Heart left ventricle (tissue), 16 donors: ENCODE results near the gene UNC45A. TPM values are rescaled to one million over a fixed set of nuclear protein-coding genes. Genes with fewer than 3 reads are reported as not detected.

Experiments
- ATAC-seq, 4 donors: fragments of 200-7000 bp; cut with Tn5 transposase; one replicate each; pipeline ENCODE4 v1.9.1; 2020 to 2022; ENCODE audit warnings: moderate library complexity in 4 of 4, mild to moderate bottlenecking in 3 of 4, moderate number of reproducible peaks in 1 of 4
- DNase-seq, 5 donors: peaks; one replicate each; pipeline ENCODE4 v3.0.0-alpha.2; 2020
- H3K27ac ChIP-seq, 12 donors: fragments of 200-600 bp; sonication (generic) in 4 of 12; one replicate each; pipeline versions ENCODE4 v1.5.0 to v1.8.0; 2016 to 2022; ENCODE audit warnings: mild to moderate bottlenecking in 2 of 12
- H3K27me3 ChIP-seq, 9 donors: fragments of 200-600 bp; sonication (generic) in 2 of 9; one replicate each; pipeline versions ENCODE4 v1.5.1 to v1.8.0; 2016 to 2022; ENCODE audit warnings: mild to moderate bottlenecking in 3 of 9
- H3K36me3 ChIP-seq, 9 donors: fragments of 200-600 bp; sonication (generic) in 2 of 9; one replicate each; pipeline versions ENCODE4 v1.5.0 to v1.8.0; 2018 to 2022; ENCODE audit warnings: mild to moderate bottlenecking in 2 of 9
- H3K4me1 ChIP-seq, 12 donors: fragments of 200-600 bp; sonication (generic) in 4 of 12; one replicate each; pipeline versions ENCODE4 v1.5.0 to v1.8.0; 2016 to 2022; ENCODE audit warnings: mild to moderate bottlenecking in 3 of 12
- H3K4me3 ChIP-seq, 12 donors: fragments of 200-600 bp; sonication (generic) in 4 of 12; one replicate each; pipeline versions ENCODE4 v1.5.0 to v1.8.0; 2017 to 2022; ENCODE audit warnings: mild to moderate bottlenecking in 9 of 12, moderate library complexity in 4 of 12
- H3K9me3 ChIP-seq, 12 donors: fragments of 200-600 bp; sonication (generic) in 4 of 12; one replicate each; pipeline versions ENCODE4 v1.5.0 to v1.8.0; 2016 to 2022; ENCODE audit warnings: mild to moderate bottlenecking in 1 of 12
- CTCF ChIP-seq, 12 donors: fragments of 200-600 bp; sonication (generic) in 4 of 12; IDR thresholded peaks; one replicate each; pipeline versions ENCODE4 v1.5.0 to v1.8.0; 2018 to 2022; ENCODE audit warnings: antibody characterized with exemption in 12 of 12, mild to moderate bottlenecking in 5 of 12
- POLR2A ChIP-seq, 2 donors: fragments of 450-650 bp; IDR thresholded peaks; one replicate each; pipeline ENCODE4 v1.6.1; 2017; ENCODE audit warnings: antibody characterized with exemption in 2 of 2, mild to moderate bottlenecking in 2 of 2, moderate library complexity in 2 of 2
- WGBS, 4 donors: extraction: QIAGEN DNeasy Blood & Tissue Kit in 2 of 4; methylation state at CpG; one replicate each; pipeline versions ENCODE4 v1.1.5 to v1.1.7; 2013 to 2018; 5-methylcytosine and 5-hydroxymethylcytosine counted together
- intact Hi-C, 10 donors: fragments of 100-400 bp; cut with DNase I; formaldehyde crosslinking; loops; one replicate each; pipeline versions ENCODE4 v1.11.1 to v1.14.2; 2022
- polyA plus RNA-seq, 2 donors: library from polyadenylated mRNA; stranded (reverse); fragments of 200-250 nt; gene quantifications; one replicate each; pipeline ENCODE4 v1.2.3, GENCODE V29; 2013
- total RNA-seq, 9 donors: library from RNA; depleted of rRNA in 2 of 9; stranded (reverse); fragments of >200 nt in 2 of 9; fragmentation: NEBNext Ultra II Directional in 3 of 9; extraction: Animal tissue kit (Norgen Biotek cat#: 25700) in 3 of 9; gene quantifications; one replicate each; pipeline versions ENCODE4 v1.1.0 to v1.2.4, GENCODE V29; 2016 to 2023
- donor health status: ischemic (EF 13 %, LVEDD 7.1; RV severe dilation, severe dysfunction).
- donor health status: healthy with polysubstance abuse.
- donor health status: DM: no; HTN: yes; CAD: no.
- donor health status: DM: no; HTN: no; CAD: no.
- donor health status: ischemic (EF 25% LVEDD 6.9; RV normal size, moderate dysfunction).
- donor health status: ischemic (EF 25% LVEDD 5.7; RV mildly dilated, moderate dysfunction).
- donor health status: healthy.
- donor health status: DM: yes; HTN: yes; CAD: no.
- donor health status: ischemic (EF 35%, LVEDD 5.7; RV mildly dilated, moderate dysfunction).
- donor health status: nonischemic (EF 11% LVEDD 7.7; RV severe dilation, severe dysfunction).
- donor health status: DM: yes; HTN: yes; CAD: no.
- donor health status: PGD.
- donor health status: ischemic (EF 29% LVEDD 5.4; RV normal size, mild dysfunction).
- donor health status: nonischemic (EF 23%, LVEDD 6.1; RV moderate dilation, normal function).

UNC45A gene
- total and polyA plus RNA-seq, 11 donors, result 12.0 to 34.0 (median 21.9) TPM

GRCh38 chr15:90904746-90905145, 30.3 kb upstream of the UNC45A start:
- Histone ChIP-seq H3K9me3 (no peaks in the 10 kb centered on the region), H3K27ac (no peak overlapping the region), H3K36me3 (peaks cover 0 to 49% (median 42%) of the 10 kb centered on the region in 9 donors), H3K4me3 (no peak overlapping the region), H3K4me1 (peaks cover 3 to 55% (median 35%) of the 10 kb centered on the region in 12 donors), H3K27me3 (no peaks in the 10 kb centered on the region)
- no peak for ATAC-seq
- intact Hi-C loops, result no loop called here
- DNase-seq, result no peak
- 93 to 97% (median 97%) methylated on average over 9 of the region's 9 CpGs for WGBS, 4 donors
- TF ChIP-seq CTCF (IDR thresholded peaks at IDR 0.05) (no peak), POLR2A (IDR thresholded peaks at IDR 0.05) (no peak)

- ATAC-seq (no peak), DNase-seq (peak in 1 of 5 donors; percentile 62)
- 93 to 94% (median 94%) methylated on average over 24 to 28 of the region's 28 CpGs for WGBS, 4 donors
Observed at GRCh38 chr15:90905306-90906180, 29.5 kb upstream of the UNC45A start.

GRCh38 chr15:90906181-90906849, 28.8 kb upstream of the UNC45A start:
- Histone ChIP-seq H3K36me3 (peaks cover 0 to 65% (median 57%) of the 10 kb centered on the region in 9 donors), H3K4me1 (peaks cover 3 to 58% (median 35%) of the 10 kb centered on the region in 12 donors), H3K27me3 (no peaks in the 10 kb centered on the region), H3K9me3 (no peaks in the 10 kb centered on the region), H3K27ac (peak overlapping the region in 5 of 12 donors; percentile 59 to 86 (median 74)), H3K4me3 (no peak overlapping the region)
- no peak for ATAC-seq
- DNase-seq, result no peak
- no peak for TF ChIP-seq POLR2A (IDR thresholded peaks at IDR 0.05)
- no peak for TF ChIP-seq CTCF (IDR thresholded peaks at IDR 0.05)
- 95 to 99% (median 97%) methylated on average over 10 to 11 of the region's 11 CpGs for WGBS, 4 donors
- intact Hi-C loops, result no loop called here

More at GRCh38 chr15:90905306-90906180, 29.5 kb upstream of the UNC45A start:
- no peak overlapping the region for H3K4me3 ChIP-seq
- intact Hi-C loops, result no loop called here
- no peaks in the 10 kb centered on the region for H3K9me3 ChIP-seq
- peaks cover 0 to 57% (median 50%) of the 10 kb centered on the region in 9 donors for H3K36me3 ChIP-seq
- H3K27me3 ChIP-seq, result no peaks in the 10 kb centered on the region
- no peak overlapping the region for H3K27ac ChIP-seq
- H3K4me1 ChIP-seq, result peaks cover 3 to 58% (median 35%) of the 10 kb centered on the region in 12 donors
- TF ChIP-seq CTCF (IDR thresholded peaks at IDR 0.05), result no peak

- DNase-seq, result no peak
- Histone ChIP-seq H3K9me3 (no peaks in the 10 kb centered on the region), H3K27me3 (no peaks in the 10 kb centered on the region), H3K36me3 (peaks cover under 1 to 73% (median 66%) of the 10 kb centered on the region in 9 donors), H3K27ac (peak overlapping the region in 11 of 12 donors; percentile 33 to 86 (median 71)), H3K4me3 (no peak overlapping the region), H3K4me1 (peaks cover 3 to 51% (median 29%) of the 10 kb centered on the region in 12 donors)
- no peak for ATAC-seq
- TF ChIP-seq POLR2A (IDR thresholded peaks at IDR 0.05) (no peak), CTCF (IDR thresholded peaks at IDR 0.05) (no peak)
- intact Hi-C loops, result no loop called here
- WGBS, 4 donors, result 54 to 75% (median 63%) methylated on average over 15 of the region's 15 CpGs
Observed at GRCh38 chr15:90907051-90907660, 27.9 kb upstream of the UNC45A start.
